ENCODE results near the gene FXYD4. TPM values are rescaled to one million over a fixed set of nuclear protein-coding genes. Genes with fewer than 3 reads are reported as not detected.
A peak's percentile ranks its signal among the peaks of the same experiment; 100 is the strongest.

FXYD4 gene
- total and polyA plus RNA-seq, 4 donors, result 0.65 to 3.9 (median 2.9) TPM; not detected in 1

DNA sequence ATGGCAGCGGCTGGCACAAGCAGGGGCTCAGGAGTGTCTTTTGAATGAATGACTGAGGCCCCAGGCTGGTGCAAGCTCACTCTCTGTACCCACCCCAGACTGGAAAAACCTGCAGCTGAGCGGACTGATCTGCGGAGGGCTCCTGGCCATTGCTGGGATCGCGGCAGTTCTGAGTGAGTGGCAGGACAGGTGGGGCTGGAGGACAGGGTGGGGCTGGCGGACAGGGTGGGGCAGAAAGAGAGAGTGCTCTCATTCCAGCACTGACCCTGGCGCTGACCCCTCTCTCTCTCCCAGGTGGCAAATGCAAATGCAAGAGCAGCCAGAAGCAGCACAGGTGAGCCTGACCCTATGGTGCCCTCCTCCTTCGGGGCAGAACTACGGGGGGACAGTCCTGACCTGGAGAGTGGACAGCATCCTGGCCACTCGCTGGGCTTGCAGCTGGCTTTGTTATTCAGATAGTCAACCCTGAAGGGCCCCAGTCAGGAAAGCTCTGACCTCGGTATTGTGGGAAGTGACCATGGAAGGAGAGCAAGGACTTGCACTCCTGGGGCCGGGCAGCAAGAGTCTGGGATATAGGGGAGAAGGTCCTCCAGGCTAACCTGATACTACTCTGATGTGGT lies 4.1 kb downstream of the FXYD4 start:
- ATAC-seq (ENCODE audit: insufficient read depth, low FRiP score) (peak; percentile 11), DNase-seq (no peak)
- Histone ChIP-seq H3K36me3 (ENCODE audit: control insufficient read depth in 4 of 4, insufficient read depth in 4 of 4, low read length in 4 of 4) (no peaks in the 10 kb centered on the region), H3K9ac (ENCODE audit: insufficient read depth in 1 of 2, low read length in 2 of 2) (no peak overlapping the region), H3K9me3 (ENCODE audit: control insufficient read depth in 4 of 4, insufficient read depth in 3 of 4, low read length in 3 of 4) (no peaks in the 10 kb centered on the region), H3K4me3 (no peak overlapping the region), H3K27ac (ENCODE audit: low read depth in 1 of 2, low read length in 1 of 2) (no peak overlapping the region), H3K4me1 (ENCODE audit: control insufficient read depth in 5 of 5, insufficient read depth in 5 of 5, low read length in 5 of 5) (no peaks in the 10 kb centered on the region), H3K27me3 (ENCODE audit: control insufficient read depth in 3 of 3, insufficient read depth in 3 of 3, low read length in 2 of 3) (no peaks in the 10 kb centered on the region)
- TF ChIP-seq, protein P1, sequence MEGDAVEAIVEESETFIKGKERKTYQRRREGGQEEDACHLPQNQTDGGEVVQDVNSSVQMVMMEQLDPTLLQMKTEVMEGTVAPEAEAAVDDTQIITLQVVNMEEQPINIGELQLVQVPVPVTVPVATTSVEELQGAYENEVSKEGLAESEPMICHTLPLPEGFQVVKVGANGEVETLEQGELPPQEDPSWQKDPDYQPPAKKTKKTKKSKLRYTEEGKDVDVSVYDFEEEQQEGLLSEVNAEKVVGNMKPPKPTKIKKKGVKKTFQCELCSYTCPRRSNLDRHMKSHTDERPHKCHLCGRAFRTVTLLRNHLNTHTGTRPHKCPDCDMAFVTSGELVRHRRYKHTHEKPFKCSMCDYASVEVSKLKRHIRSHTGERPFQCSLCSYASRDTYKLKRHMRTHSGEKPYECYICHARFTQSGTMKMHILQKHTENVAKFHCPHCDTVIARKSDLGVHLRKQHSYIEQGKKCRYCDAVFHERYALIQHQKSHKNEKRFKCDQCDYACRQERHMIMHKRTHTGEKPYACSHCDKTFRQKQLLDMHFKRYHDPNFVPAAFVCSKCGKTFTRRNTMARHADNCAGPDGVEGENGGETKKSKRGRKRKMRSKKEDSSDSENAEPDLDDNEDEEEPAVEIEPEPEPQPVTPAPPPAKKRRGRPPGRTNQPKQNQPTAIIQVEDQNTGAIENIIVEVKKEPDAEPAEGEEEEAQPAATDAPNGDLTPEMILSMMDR (IDR thresholded peaks at IDR 0.05; ENCODE audit: control extremely low read depth, extremely low read depth), result no peak
- 74 to 81% methylated on average over 12 of the region's 12 CpGs for WGBS, 2 donors

DNA sequence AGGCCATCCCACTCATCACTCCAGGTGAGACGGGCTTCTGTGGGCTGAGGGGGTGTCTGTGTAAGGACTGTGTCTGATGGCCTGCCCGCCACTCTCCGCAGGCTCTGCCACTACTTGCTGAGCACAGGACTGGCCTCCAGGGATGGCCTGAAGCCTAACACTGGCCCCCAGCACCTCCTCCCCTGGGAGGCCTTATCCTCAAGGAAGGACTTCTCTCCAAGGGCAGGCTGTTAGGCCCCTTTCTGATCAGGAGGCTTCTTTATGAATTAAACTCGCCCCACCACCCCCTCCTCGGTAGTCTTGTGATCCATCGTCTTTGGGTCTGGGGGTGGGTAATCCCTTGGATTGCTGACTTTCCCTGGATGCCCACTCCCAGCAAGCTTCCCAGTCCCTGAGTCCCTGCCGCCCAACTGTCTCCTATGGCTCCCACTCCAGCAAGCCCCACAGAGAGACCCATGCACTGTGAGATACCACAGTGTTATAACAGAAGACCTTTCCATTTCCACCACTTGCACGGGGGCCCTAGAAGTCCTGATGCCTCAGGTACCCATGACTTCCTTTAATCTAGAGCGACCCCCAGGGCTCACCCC lies 4.7 kb downstream of the FXYD4 start:
- H3K27me3 ChIP-seq (ENCODE audit: control insufficient read depth in 3 of 3, insufficient read depth in 3 of 3, low read length in 2 of 3), result no peaks in the 10 kb centered on the region
- no peaks in the 10 kb centered on the region for H3K4me1 ChIP-seq (ENCODE audit: control insufficient read depth in 5 of 5, insufficient read depth in 5 of 5, low read length in 5 of 5)
- H3K9ac ChIP-seq (ENCODE audit: insufficient read depth in 1 of 2, low read length in 2 of 2), result no peak overlapping the region
- DNase-seq (no peak), ATAC-seq (ENCODE audit: insufficient read depth, low FRiP score) (no peak)
- H3K4me3 ChIP-seq, result no peak overlapping the region
- H3K27ac ChIP-seq (ENCODE audit: low read depth in 1 of 2, low read length in 1 of 2), result no peak overlapping the region
- 91 to 94% methylated on average over 9 of the region's 9 CpGs for whole genome bisulfite sequencing, 2 donors
- H3K9me3 ChIP-seq (ENCODE audit: control insufficient read depth in 4 of 4, insufficient read depth in 3 of 4, low read length in 3 of 4), result no peaks in the 10 kb centered on the region
- TF ChIP-seq, protein P1 (IDR thresholded peaks at IDR 0.05; ENCODE audit: control extremely low read depth, extremely low read depth), result no peak
- no peaks in the 10 kb centered on the region for H3K36me3 ChIP-seq (ENCODE audit: control insufficient read depth in 4 of 4, insufficient read depth in 4 of 4, low read length in 4 of 4)

DNA sequence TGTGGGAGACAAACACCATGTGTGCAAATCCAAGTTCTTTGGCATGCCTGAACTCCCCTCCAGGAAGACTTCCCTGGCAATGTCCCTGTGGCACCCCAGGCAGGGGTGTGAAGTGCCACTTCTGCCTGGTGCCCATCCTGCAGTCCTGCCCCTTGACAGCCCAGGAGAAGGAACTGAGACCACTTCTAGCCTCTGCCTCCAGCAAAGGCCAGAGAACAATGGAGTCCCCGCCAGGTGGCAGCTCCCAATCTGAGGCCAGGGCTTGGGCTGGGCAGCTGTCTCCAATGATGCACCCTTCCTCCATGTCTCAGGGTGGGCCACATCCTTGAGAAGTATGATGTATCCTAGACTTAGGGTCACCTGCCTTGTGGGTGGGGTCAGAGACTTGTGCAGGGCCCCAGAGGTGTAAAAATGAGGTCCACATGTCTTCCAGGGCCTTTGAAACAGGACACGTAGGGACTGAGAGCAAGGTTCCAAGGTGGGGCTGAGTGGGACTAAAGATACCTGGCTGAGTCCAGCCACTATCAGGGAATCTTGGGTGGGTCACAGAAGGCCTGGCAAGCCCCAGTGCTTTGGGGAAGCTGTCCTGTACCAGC lies 5.5 kb downstream of the FXYD4 start:
- no peaks in the 10 kb centered on the region for H3K27me3 ChIP-seq (ENCODE audit: control insufficient read depth in 3 of 3, insufficient read depth in 3 of 3, low read length in 2 of 3)
- H3K4me3 ChIP-seq, result no peak overlapping the region
- H3K9ac ChIP-seq (ENCODE audit: insufficient read depth in 1 of 2, low read length in 2 of 2), result no peak overlapping the region
- peak overlapping the region in 1 of 2 donors; percentile 51 for H3K27ac ChIP-seq (ENCODE audit: low read depth in 1 of 2, low read length in 1 of 2)
- TF ChIP-seq, protein P1 (IDR thresholded peaks at IDR 0.05; ENCODE audit: control extremely low read depth, extremely low read depth), result no peak
- DNase-seq (no peak), ATAC-seq (ENCODE audit: insufficient read depth, low FRiP score) (no peak)
- no peaks in the 10 kb centered on the region for H3K4me1 ChIP-seq (ENCODE audit: control insufficient read depth in 5 of 5, insufficient read depth in 5 of 5, low read length in 5 of 5)
- WGBS, 2 donors, result 69% methylated on average over 2 of the region's 2 CpGs
- no peaks in the 10 kb centered on the region for H3K9me3 ChIP-seq (ENCODE audit: control insufficient read depth in 4 of 4, insufficient read depth in 3 of 4, low read length in 3 of 4)
- H3K36me3 ChIP-seq (ENCODE audit: control insufficient read depth in 4 of 4, insufficient read depth in 4 of 4, low read length in 4 of 4), result no peaks in the 10 kb centered on the region

Measured in lung (tissue), 12 donors.